ENCODE data around the gene IL23A.

The IL23A gene

DNA sequence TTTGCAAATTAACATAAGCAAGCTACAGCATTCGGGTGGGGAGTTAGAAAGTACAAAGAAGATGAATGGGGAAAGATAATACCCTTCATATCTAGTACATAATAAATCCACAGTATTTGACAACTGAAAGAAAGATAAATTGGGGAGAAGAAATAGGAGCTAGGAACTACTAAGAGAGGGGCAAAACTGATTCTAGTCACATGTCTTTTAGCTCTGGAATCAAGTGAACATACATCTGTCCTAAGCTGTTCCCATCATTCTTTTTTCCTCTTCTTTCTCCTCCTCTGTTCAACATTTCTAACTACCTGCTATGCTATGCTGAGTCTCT is 39.3 kb downstream of the IL23A start:
- ATAC-seq (ENCODE audit: insufficient read depth, low read depth) (no peak), DNase-seq (no peak)
- Histone ChIP-seq H3K27me3 (ENCODE audit: insufficient read depth, low read length, poor library complexity) (no peaks in the 10 kb centered on the region), H3K9ac (ENCODE audit: low read depth, low read length) (no peak overlapping the region), H3K9me3 (ENCODE audit: insufficient read depth, low read length, severe bottlenecking) (no peaks in the 10 kb centered on the region), H2AFZ (ENCODE audit: low read depth, low read length) (no peak overlapping the region), H3K79me2 (ENCODE audit: insufficient read depth, low read length) (no peaks in the 10 kb centered on the region), H3K36me3 (ENCODE audit: insufficient read depth, low read length) (no peaks in the 10 kb centered on the region), H3K4me1 (ENCODE audit: insufficient read depth, low read length) (no peaks in the 10 kb centered on the region), H3K4me2 (ENCODE audit: insufficient read depth, low read length) (no peak overlapping the region), H3K27ac (ENCODE audit: low read length) (no peak overlapping the region), H4K20me1 (ENCODE audit: insufficient read depth, low read length) (no peaks in the 10 kb centered on the region), H3K4me3 (ENCODE audit: low read depth in 1 of 2, low read length in 2 of 2) (no peak overlapping the region)
- TF ChIP-seq, protein P1, sequence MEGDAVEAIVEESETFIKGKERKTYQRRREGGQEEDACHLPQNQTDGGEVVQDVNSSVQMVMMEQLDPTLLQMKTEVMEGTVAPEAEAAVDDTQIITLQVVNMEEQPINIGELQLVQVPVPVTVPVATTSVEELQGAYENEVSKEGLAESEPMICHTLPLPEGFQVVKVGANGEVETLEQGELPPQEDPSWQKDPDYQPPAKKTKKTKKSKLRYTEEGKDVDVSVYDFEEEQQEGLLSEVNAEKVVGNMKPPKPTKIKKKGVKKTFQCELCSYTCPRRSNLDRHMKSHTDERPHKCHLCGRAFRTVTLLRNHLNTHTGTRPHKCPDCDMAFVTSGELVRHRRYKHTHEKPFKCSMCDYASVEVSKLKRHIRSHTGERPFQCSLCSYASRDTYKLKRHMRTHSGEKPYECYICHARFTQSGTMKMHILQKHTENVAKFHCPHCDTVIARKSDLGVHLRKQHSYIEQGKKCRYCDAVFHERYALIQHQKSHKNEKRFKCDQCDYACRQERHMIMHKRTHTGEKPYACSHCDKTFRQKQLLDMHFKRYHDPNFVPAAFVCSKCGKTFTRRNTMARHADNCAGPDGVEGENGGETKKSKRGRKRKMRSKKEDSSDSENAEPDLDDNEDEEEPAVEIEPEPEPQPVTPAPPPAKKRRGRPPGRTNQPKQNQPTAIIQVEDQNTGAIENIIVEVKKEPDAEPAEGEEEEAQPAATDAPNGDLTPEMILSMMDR (IDR thresholded peaks at IDR 0.05; ENCODE audit: borderline replicate concordance, extremely low read depth, low read length, poor library complexity, severe bottlenecking): no peak
- TF ChIP-seq EZH2 (IDR thresholded peaks at IDR 0.05; ENCODE audit: borderline replicate concordance, low read depth, low read length, severe bottlenecking): no peak

DNA sequence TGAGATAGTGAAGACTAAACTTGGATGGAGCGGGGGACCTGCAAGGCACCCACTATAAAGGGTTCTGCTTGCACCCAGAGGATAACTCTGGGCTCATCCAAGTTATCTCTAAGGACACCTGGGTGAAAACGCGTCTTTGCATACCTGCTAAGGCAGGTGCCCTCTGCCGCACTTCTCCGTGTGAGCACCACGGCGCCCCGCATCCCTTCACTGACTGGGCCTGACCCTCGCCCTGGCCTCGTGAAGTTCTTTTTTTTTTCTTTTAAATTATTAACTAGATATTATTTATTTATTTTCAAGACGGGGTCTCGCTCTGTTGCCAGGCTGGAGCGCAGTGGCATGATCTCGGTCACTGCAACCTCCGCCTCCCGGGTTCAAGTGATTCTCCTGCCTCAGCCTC is 43.9 kb downstream of the IL23A start:
- H4K20me1 ChIP-seq (ENCODE audit: insufficient read depth, low read length): no peaks in the 10 kb centered on the region

DNA sequence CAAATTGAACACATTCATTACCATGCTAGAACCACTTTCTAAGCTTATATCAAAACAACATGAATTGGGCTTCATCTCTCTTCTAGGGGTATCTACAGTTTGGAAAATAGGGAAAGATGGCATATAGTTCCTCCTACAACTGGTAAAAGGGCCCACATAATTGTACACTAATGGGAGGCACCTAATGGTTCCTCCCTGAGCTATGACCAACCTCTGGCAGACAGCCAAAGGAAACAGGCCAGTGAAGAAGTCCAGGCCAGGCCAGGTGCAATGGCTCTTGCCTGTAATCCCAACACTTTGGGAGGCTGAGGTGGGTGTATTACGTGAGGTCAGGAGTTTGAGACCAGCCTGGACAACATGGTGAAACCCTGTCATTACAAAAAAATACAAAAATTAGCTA is 47.2 kb downstream of the IL23A start:
- TF ChIP-seq EZH2 (IDR thresholded peaks at IDR 0.05; ENCODE audit: borderline replicate concordance, low read depth, low read length, severe bottlenecking): no peak
- ATAC-seq (ENCODE audit: insufficient read depth, low read depth): no peak
- Histone ChIP-seq H4K20me1 (ENCODE audit: insufficient read depth, low read length) (no peaks in the 10 kb centered on the region), H3K9ac (ENCODE audit: low read depth, low read length) (no peak overlapping the region), H3K27me3 (ENCODE audit: insufficient read depth, low read length, poor library complexity) (no peaks in the 10 kb centered on the region), H3K36me3 (ENCODE audit: insufficient read depth, low read length) (no peaks in the 10 kb centered on the region), H3K79me2 (ENCODE audit: insufficient read depth, low read length) (no peaks in the 10 kb centered on the region), H3K4me2 (ENCODE audit: insufficient read depth, low read length) (no peak overlapping the region), H3K4me3 (ENCODE audit: low read depth in 1 of 2, low read length in 2 of 2) (no peak overlapping the region), H3K27ac (ENCODE audit: low read length) (no peak overlapping the region), H3K9me3 (ENCODE audit: insufficient read depth, low read length, severe bottlenecking) (no peaks in the 10 kb centered on the region), H2AFZ (ENCODE audit: low read depth, low read length) (no peak overlapping the region), H3K4me1 (ENCODE audit: insufficient read depth, low read length) (no peaks in the 10 kb centered on the region)
- DNase-seq: no peak

More for the DNA sequence above, 43.9 kb downstream of the IL23A start:
- Histone ChIP-seq H3K27me3 (ENCODE audit: insufficient read depth, low read length, poor library complexity) (no peaks in the 10 kb centered on the region), H3K4me2 (ENCODE audit: insufficient read depth, low read length) (no peak overlapping the region), H3K4me1 (ENCODE audit: insufficient read depth, low read length) (no peaks in the 10 kb centered on the region), H3K27ac (ENCODE audit: low read length) (no peak overlapping the region), H3K36me3 (ENCODE audit: insufficient read depth, low read length) (no peaks in the 10 kb centered on the region), H3K9ac (ENCODE audit: low read depth, low read length) (no peak overlapping the region), H3K79me2 (ENCODE audit: insufficient read depth, low read length) (no peaks in the 10 kb centered on the region), H3K9me3 (ENCODE audit: insufficient read depth, low read length, severe bottlenecking) (no peaks in the 10 kb centered on the region), H3K4me3 (ENCODE audit: low read depth in 1 of 2, low read length in 2 of 2) (no peak overlapping the region), H2AFZ (ENCODE audit: low read depth, low read length) (no peak overlapping the region)
- DNase-seq (no peak), ATAC-seq (ENCODE audit: insufficient read depth, low read depth) (no peak)
- TF ChIP-seq, protein P1 (IDR thresholded peaks at IDR 0.05; ENCODE audit: borderline replicate concordance, extremely low read depth, low read length, poor library complexity, severe bottlenecking): no peak
- no peak for TF ChIP-seq EZH2 (IDR thresholded peaks at IDR 0.05; ENCODE audit: borderline replicate concordance, low read depth, low read length, severe bottlenecking)

DNA sequence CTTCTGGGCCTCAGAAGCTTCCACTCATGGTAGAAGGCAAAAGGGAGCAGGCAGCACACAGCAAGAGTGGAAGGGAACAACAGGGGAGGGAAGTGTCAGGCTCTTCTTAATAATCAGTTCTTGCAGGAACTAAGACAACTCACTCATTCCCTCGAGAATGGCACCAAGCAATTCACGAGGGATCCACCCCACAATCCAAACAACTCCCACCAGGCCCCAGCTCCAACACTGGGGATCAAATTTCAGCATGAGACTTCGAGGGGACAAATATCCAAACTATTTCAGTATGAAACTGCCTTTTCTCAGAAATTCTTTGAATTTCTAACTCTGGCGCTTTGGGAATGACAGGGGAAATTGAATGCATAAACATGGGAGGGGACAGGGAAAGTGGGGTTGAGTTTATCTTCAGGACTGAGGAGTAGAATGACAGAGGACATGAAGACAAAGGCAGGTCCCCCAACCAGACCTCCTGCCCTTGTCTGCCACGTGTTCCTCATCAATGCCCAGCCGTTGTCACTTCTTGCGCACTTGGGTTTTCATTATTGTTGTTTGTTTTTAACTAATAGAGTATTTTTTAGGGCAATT is 48.6 kb downstream of the IL23A start:
- ATAC-seq (ENCODE audit: insufficient read depth, low read depth): no peak
- no peak for DNase-seq
- Histone ChIP-seq H3K4me1 (ENCODE audit: insufficient read depth, low read length) (no peaks in the 10 kb centered on the region), H3K9ac (ENCODE audit: low read depth, low read length) (no peak overlapping the region), H4K20me1 (ENCODE audit: insufficient read depth, low read length) (no peaks in the 10 kb centered on the region), H3K9me3 (ENCODE audit: insufficient read depth, low read length, severe bottlenecking) (no peaks in the 10 kb centered on the region), H3K79me2 (ENCODE audit: insufficient read depth, low read length) (no peaks in the 10 kb centered on the region), H3K4me2 (ENCODE audit: insufficient read depth, low read length) (no peak overlapping the region), H3K36me3 (ENCODE audit: insufficient read depth, low read length) (no peaks in the 10 kb centered on the region), H3K27me3 (ENCODE audit: insufficient read depth, low read length, poor library complexity) (no peaks in the 10 kb centered on the region), H3K4me3 (ENCODE audit: low read depth in 1 of 2, low read length in 2 of 2) (no peak overlapping the region), H3K27ac (ENCODE audit: low read length) (no peak overlapping the region), H2AFZ (ENCODE audit: low read depth, low read length) (no peak overlapping the region)
- TF ChIP-seq, protein P1 (IDR thresholded peaks at IDR 0.05; ENCODE audit: borderline replicate concordance, extremely low read depth, low read length, poor library complexity, severe bottlenecking): no peak
- TF ChIP-seq EZH2 (IDR thresholded peaks at IDR 0.05; ENCODE audit: borderline replicate concordance, low read depth, low read length, severe bottlenecking): no peak

Data from DND-41 (cell line).